Caco-2 (cell line): Measurements from ENCODE around the gene MOCS2. TPM values are rescaled to one million over a fixed set of nuclear protein-coding genes. Genes with fewer than 3 reads are reported as not detected.

ENCODE experiments used
- BruUV-seq: library from RNA; stranded (reverse); fragments of 400-500 nt; replicated peaks from 2 replicates; lab custom pipeline; 2021; lab: Mats Ljungman, UMichigan
- CTCF ChIA-PET: fragments of 300-600 bp; sonication (Branson Sonifier 250); formaldehyde crosslinking; loops from one replicate; lab custom pipeline; 2022; ENCODE audit warnings: antibody characterized with exemption; lab: Charles Lee
- POLR2A ChIA-PET: fragments of 300-600 bp; sonication (Branson Sonifier 250); formaldehyde crosslinking; loops from one replicate; lab custom pipeline; 2022; ENCODE audit warnings: antibody characterized with exemption; lab: Charles Lee
- DNase-seq, 2 experiments: peaks; one replicate each; pipeline versions ENCODE4 v3.0.0 to v3.0.0-alpha.2; 2020 to 2022
- H3K27me3 ChIP-seq: replicated peaks from 2 replicates; pipeline ENCODE4 v1.6.0; 2011; ENCODE audit warnings: low read length; ENCODE audit not compliant: control insufficient read depth, insufficient read depth
- H3K36me3 ChIP-seq: 2 replicates; pipeline ENCODE4 v1.5.1; 2011; ENCODE audit warnings: low read length; ENCODE audit not compliant: control insufficient read depth, insufficient read depth
- H3K4me1 ChIP-seq: fragments of 250-450 bp; sonication (Bioruptor Pico); 2 replicates; pipeline ENCODE4 v1.5.1; 2020; ENCODE audit warnings: mild to moderate bottlenecking
- H3K4me3 ChIP-seq: 2 replicates; pipeline ENCODE4 v1.5.1; 2011; ENCODE audit warnings: low read depth, mild to moderate bottlenecking, control low read depth, low read length
- H3K9me3 ChIP-seq: fragments of 250-450 bp; sonication (Bioruptor Pico); 2 replicates; pipeline ENCODE4 v1.5.1; 2020; ENCODE audit warnings: mild to moderate bottlenecking, moderate library complexity
- H3K27ac Mint-ChIP-seq: one replicate; pipeline ENCODE4 v1.8.0; 2022; ENCODE audit warnings: mixed read lengths; ENCODE audit not compliant: unreplicated experiment
- H3K27me3 Mint-ChIP-seq: one replicate; pipeline ENCODE4 v1.8.0; 2022; ENCODE audit warnings: mixed read lengths; ENCODE audit not compliant: insufficient read depth, unreplicated experiment
- H3K36me3 Mint-ChIP-seq: one replicate; pipeline ENCODE4 v1.8.0; 2022; ENCODE audit warnings: mild to moderate bottlenecking, mixed read lengths; ENCODE audit not compliant: insufficient read depth, unreplicated experiment
- H3K4me1 Mint-ChIP-seq: one replicate; pipeline ENCODE4 v1.8.0; 2022; ENCODE audit warnings: low read depth, mixed read lengths; ENCODE audit not compliant: unreplicated experiment
- H3K4me3 Mint-ChIP-seq: one replicate; pipeline ENCODE4 v1.8.0; 2022; ENCODE audit warnings: mild to moderate bottlenecking, moderate library complexity, mixed read lengths; ENCODE audit not compliant: unreplicated experiment
- H3K9me3 Mint-ChIP-seq: one replicate; pipeline ENCODE4 v1.8.0; 2022; ENCODE audit warnings: mixed read lengths; ENCODE audit not compliant: unreplicated experiment
- intact Hi-C: fragments of 100-400 bp; cut with micrococcal nuclease; formaldehyde crosslinking; loops from one replicate; pipeline ENCODE4 v1.10.0; 2022; ENCODE audit not compliant: unreplicated experiment
- total RNA-seq: library from RNA; stranded (reverse); gene quantifications from 2 replicates; pipeline ENCODE4 v1.2.3, GENCODE V29; 2022
- TF ChIP-seq, protein P1 (sequence below), 2 experiments: fragments of 200-600 bp in 1 of 2; IDR thresholded peaks; 1 replicate in 1 of 2; 2 replicates in 1 of 2; pipeline versions ENCODE4 v1.5.1 to v1.8.0; 2011 to 2022; ENCODE audit warnings: antibody characterized with exemption in 1 of 2, control low read depth in 1 of 2, inconsistent platforms in 1 of 2, low read depth in 1 of 2, low read length in 1 of 2, mild to moderate bottlenecking in 1 of 2, moderate library complexity in 1 of 2; ENCODE audit not compliant: insufficient read depth in 1 of 2, severe bottlenecking in 1 of 2, unreplicated experiment in 1 of 2

Gene MOCS2
- total RNA-seq, 1 experiment from 2014 or later, result 35.9 TPM

DNA sequence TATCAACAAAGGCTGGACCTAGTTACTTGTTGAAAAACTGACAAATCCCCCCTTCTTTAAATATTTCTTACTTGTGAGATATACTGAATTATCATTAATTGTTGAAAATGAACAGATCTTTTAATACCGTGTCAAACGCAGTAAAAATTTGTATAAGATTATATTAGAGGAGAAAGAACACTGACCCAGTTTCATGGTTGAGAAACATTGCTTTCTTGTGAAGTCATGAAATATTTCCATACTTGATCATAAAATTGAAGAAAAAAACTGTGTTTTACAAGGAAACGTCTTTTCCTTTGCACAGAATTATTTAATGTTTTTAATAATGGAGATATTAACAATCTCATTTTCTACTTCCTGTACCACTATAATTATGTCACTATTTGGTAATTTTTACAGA, 45.8 kb downstream of the MOCS2 start:
- H3K36me3 ChIP-seq, result no peaks in the 10 kb centered on the region
- intact Hi-C loops, result no loop called here
- Mint-ChIP-seq H3K36me3 (peaks cover 21% of the 10 kb centered on the region), H3K9me3 (no peaks in the 10 kb centered on the region), H3K27ac (no peak overlapping the region), H3K27me3 (no peaks in the 10 kb centered on the region), H3K4me3 (no peak overlapping the region), H3K4me1 (no peaks in the 10 kb centered on the region)
- no peaks in the 10 kb centered on the region for H3K27me3 ChIP-seq
- no peak overlapping the region for H3K4me3 ChIP-seq
- ChIA-PET POLR2A (no interaction called here), CTCF (no interaction called here)
- DNase-seq, result no peak
- no TSS peak for BruUV-seq
- no peaks in the 10 kb centered on the region for H3K9me3 ChIP-seq
- TF ChIP-seq, protein P1, sequence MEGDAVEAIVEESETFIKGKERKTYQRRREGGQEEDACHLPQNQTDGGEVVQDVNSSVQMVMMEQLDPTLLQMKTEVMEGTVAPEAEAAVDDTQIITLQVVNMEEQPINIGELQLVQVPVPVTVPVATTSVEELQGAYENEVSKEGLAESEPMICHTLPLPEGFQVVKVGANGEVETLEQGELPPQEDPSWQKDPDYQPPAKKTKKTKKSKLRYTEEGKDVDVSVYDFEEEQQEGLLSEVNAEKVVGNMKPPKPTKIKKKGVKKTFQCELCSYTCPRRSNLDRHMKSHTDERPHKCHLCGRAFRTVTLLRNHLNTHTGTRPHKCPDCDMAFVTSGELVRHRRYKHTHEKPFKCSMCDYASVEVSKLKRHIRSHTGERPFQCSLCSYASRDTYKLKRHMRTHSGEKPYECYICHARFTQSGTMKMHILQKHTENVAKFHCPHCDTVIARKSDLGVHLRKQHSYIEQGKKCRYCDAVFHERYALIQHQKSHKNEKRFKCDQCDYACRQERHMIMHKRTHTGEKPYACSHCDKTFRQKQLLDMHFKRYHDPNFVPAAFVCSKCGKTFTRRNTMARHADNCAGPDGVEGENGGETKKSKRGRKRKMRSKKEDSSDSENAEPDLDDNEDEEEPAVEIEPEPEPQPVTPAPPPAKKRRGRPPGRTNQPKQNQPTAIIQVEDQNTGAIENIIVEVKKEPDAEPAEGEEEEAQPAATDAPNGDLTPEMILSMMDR (IDR thresholded peaks at IDR 0.05; ENCODE audit: insufficient read depth in 1 of 2, low read depth in 1 of 2, low read length in 1 of 2, severe bottlenecking in 1 of 2, unreplicated experiment in 1 of 2), result no peak
- no peaks in the 10 kb centered on the region for H3K4me1 ChIP-seq

- no peaks in the 10 kb centered on the region for H3K27me3 Mint-ChIP-seq
- DNase-seq, result no peak
- H3K4me3 ChIP-seq, result no peak overlapping the region
- ChIA-PET POLR2A (no interaction called here), CTCF (no interaction called here)
- TF ChIP-seq, protein P1 (IDR thresholded peaks at IDR 0.05; ENCODE audit: insufficient read depth in 1 of 2, low read depth in 1 of 2, low read length in 1 of 2, severe bottlenecking in 1 of 2, unreplicated experiment in 1 of 2), result no peak
- intact Hi-C loops, result no loop called here
- no TSS peak for BruUV-seq
- H3K4me3 Mint-ChIP-seq, result no peak overlapping the region
- peaks cover 24% of the 10 kb centered on the region for H3K36me3 Mint-ChIP-seq
- no peaks in the 10 kb centered on the region for H3K9me3 Mint-ChIP-seq
- no peak overlapping the region for H3K27ac Mint-ChIP-seq
- H3K27me3 ChIP-seq, result no peaks in the 10 kb centered on the region
- H3K4me1 ChIP-seq, result no peaks in the 10 kb centered on the region
- H3K9me3 ChIP-seq, result no peaks in the 10 kb centered on the region
- no peaks in the 10 kb centered on the region for H3K4me1 Mint-ChIP-seq
- no peaks in the 10 kb centered on the region for H3K36me3 ChIP-seq
Measured at GRCh38 chr5:53063176-53063575, 46.4 kb downstream of the MOCS2 start.

- Mint-ChIP-seq H3K9me3 (no peaks in the 10 kb centered on the region), H3K4me3 (no peak overlapping the region), H3K27ac (no peak overlapping the region), H3K36me3 (peaks cover 15% of the 10 kb centered on the region), H3K27me3 (no peaks in the 10 kb centered on the region), H3K4me1 (no peaks in the 10 kb centered on the region)
- CTCF ChIA-PET, result no interaction called here
- Histone ChIP-seq H3K4me3 (no peak overlapping the region), H3K9me3 (no peaks in the 10 kb centered on the region), H3K4me1 (no peaks in the 10 kb centered on the region), H3K27me3 (no peaks in the 10 kb centered on the region), H3K36me3 (no peaks in the 10 kb centered on the region)
- TF ChIP-seq, protein P1 (IDR thresholded peaks at IDR 0.05; ENCODE audit: insufficient read depth in 1 of 2, low read depth in 1 of 2, low read length in 1 of 2, severe bottlenecking in 1 of 2, unreplicated experiment in 1 of 2), result no peak
- intact Hi-C loops, result no loop called here
- BruUV-seq, result no TSS peak
- POLR2A ChIA-PET, result no interaction called here
- no peak for DNase-seq
Measured at GRCh38 chr5:53059281-53059680, 50.3 kb downstream of the MOCS2 start.
